Kidney epithelial cell (primary cell): Measurements from ENCODE around the gene ZMIZ1. TPM values are rescaled to one million over a fixed set of nuclear protein-coding genes. Genes with fewer than 3 reads are reported as not detected.
A peak's percentile ranks its signal among the peaks of the same experiment; 100 is the strongest.

Experiments
- DNase-seq: peaks from one replicate; pipeline ENCODE4 v3.0.0-alpha.2; 2010; ENCODE audit warnings: low read depth
- H3K27me3 ChIP-seq: 2 replicates; pipeline ENCODE4 v1.6.0; 2011; ENCODE audit warnings: low read length; ENCODE audit not compliant: control insufficient read depth, insufficient read depth
- H3K36me3 ChIP-seq: 2 replicates; pipeline ENCODE4 v1.5.1; 2011; ENCODE audit warnings: low read length; ENCODE audit not compliant: control insufficient read depth, insufficient read depth
- H3K4me3 ChIP-seq: 2 replicates; pipeline ENCODE4 v1.5.1; 2011; ENCODE audit warnings: low read depth, mild to moderate bottlenecking, control low read depth, low read length
- CTCF ChIP-seq: IDR thresholded peaks from 2 replicates; pipeline ENCODE4 v1.5.1; 2011; ENCODE audit warnings: mild to moderate bottlenecking, moderate library complexity, low read length, control low read depth, inconsistent platforms; ENCODE audit not compliant: insufficient read depth, poor library complexity, severe bottlenecking
- total RNA-seq: library from RNA; depleted of rRNA; stranded (reverse); fragments of >200 nt; gene quantifications from 2 replicates; pipeline ENCODE4 v1.2.3, GENCODE V29; 2015

ZMIZ1 gene
- total RNA-seq, 1 donor from 2014 or later, result 57.5 TPM

DNA sequence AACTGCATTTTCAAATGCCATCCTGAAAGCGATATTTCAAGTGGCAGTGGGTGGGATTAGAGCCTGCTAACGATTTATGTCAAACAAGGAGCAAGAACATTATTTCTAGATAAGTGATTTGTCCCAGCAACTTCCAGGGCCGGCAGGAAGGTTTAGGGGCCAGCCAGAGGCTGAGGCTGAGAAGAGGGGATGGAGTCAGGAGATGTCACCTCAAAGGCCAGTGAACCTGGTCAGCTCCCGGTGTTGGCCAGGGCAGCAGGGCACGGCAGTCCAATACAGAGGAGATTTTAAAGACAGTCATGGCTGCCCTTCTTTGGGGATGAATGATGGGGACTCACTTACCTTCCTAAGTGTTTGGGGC, 172.8 kb downstream of the ZMIZ1 start:
- no peaks in the 10 kb centered on the region for H3K36me3 ChIP-seq
- no peak overlapping the region for H3K4me3 ChIP-seq
- no peaks in the 10 kb centered on the region for H3K27me3 ChIP-seq
- TF ChIP-seq CTCF, result no peak
- DNase-seq, result no peak

DNA sequence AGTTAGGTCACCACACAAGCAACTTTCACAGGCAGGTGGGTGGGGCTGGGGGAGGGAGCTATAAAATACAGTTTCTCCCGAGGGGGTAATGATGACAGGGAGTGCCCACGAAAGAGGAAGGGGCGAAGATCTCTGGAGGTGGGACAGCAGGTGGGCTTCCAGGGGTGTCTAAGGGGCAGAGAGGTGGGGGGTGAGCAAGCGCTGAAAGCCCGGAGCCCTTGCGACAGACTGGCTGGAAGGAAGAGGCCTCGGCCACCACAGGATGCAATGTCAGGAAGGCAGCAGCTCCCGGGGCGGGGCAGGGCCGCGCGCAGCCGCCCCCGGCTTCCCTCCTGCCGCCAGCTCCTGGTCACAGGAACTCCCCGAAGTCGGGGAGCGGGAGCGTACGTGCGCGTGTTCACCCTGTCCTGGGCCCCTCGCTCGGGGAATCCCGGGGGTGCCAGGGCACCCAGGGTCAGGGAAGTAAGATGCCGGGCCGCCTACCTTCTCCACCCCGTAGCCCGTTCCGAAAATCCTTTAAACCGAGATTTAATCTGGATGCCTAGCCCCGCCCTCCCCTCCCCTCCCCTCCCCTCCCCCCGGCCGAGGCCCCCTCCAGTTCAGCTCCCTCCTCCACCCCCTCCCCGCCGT, 173.3 kb downstream of the ZMIZ1 start:
- Histone ChIP-seq H3K36me3 (no peaks in the 10 kb centered on the region), H3K4me3 (peak overlapping the region; percentile 29), H3K27me3 (no peaks in the 10 kb centered on the region)
- no peak for TF ChIP-seq CTCF
- no peak for DNase-seq

DNA sequence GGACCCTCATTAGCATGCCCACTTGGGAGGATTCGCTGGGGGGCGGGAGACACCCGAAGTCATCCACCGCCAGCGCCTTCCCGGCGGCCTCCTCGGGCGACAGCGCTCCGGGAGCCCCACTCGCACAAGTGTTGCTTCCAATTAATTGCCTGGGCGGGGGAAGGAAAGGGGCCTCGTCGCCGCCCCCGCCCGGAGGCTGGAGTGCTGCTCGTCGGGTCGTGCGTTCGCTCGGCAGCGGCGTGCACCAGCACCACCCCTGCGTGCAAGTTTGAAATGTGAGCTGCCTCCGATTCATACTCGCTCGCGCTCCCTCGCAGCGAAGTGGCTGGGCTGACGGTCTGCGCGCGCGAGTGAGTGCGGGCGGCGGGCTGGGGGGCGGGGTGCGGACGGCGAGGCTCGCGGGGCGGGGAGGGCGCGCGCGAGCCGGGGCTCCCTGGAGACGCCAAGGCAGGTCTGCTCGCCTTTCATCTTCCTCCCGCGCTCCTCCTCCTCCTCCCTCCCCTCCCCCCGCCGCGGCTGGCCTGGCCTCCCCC, 173.9 kb downstream of the ZMIZ1 start:
- DNase-seq, result no peak

DNA sequence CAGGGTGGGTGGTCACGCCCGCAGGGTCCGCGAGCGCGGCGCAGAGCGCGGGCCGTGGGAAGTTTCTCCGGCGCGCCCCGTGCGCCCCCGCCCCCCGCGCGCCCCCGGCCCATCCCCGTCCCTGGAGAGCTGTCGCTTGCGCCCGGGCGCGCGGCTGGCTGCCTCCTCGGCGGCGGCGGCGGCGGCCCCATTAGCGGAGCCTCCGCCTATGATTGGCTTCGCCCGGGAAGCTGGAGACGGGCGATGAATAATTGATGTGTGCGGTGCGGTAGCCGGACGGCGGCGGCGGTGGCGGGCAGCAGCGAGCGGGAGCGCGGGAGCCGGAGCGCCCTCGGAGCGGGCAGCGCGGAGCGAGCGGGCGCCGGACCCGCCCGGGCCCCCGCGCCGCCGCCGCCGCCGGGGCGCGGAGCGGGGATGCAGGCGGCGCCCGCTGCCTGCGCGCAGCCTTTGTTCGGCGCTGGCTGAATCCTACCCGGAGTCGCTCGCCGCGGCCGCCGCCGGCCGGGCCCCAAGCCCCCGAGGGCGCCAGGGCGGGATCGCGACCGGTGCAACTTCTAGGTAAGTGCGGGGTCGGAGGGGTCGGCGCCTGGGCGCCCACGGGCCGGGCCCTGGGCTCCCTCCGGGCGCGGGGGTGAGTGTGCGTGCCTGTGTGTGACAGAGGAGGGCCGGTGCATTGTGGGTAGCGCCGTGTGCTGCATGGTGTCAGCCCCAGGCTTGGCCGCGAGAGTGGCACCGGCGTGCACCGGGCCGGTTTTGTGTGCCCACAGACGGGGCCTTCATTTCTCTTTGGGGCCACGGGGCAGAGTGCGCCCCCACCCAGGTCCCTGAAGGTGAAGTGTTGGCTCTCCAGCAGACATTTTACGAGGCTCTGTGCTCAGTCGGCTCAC, 174.7 kb downstream of the ZMIZ1 start:
- no peak for DNase-seq
- H3K27me3 ChIP-seq, result no peaks in the 10 kb centered on the region
- no peaks in the 10 kb centered on the region for H3K36me3 ChIP-seq
- peak overlapping the region; percentile 29 for H3K4me3 ChIP-seq
- TF ChIP-seq CTCF, result no peak

More for the DNA sequence above, 173.9 kb downstream of the ZMIZ1 start:
- peak overlapping the region; percentile 29 for H3K4me3 ChIP-seq
- no peaks in the 10 kb centered on the region for H3K27me3 ChIP-seq
- no peaks in the 10 kb centered on the region for H3K36me3 ChIP-seq
- no peak for TF ChIP-seq CTCF

GRCh38 chr10:79244068-79244442, 175.3 kb downstream of the ZMIZ1 start:
- H3K36me3 ChIP-seq, result no peaks in the 10 kb centered on the region
- H3K4me3 ChIP-seq, result no peak overlapping the region
- TF ChIP-seq CTCF, result no peak
- no peak for DNase-seq
- H3K27me3 ChIP-seq, result no peaks in the 10 kb centered on the region
